ENCODE results near the gene ADAMTS9.

GRCh38 chr3:64607032-64607551, 80.7 kb downstream of the ADAMTS9 start:
- TF ChIP-seq CTCF (IDR thresholded peaks at IDR 0.05) (no peak), POLR2A (IDR thresholded peaks at IDR 0.05) (no peak)
